NCI-H345 treated with DMSO at 0.1 percent for 48 hours (cell line): ENCODE data around the gene SMC4.
"Not testable (repeated sequence)": the region's sequence is repeated elsewhere in the genome, so short reads cannot be mapped to it uniquely, and the experiment has no call there.

ENCODE experiments used
- DNase-seq: peaks from one replicate; lab custom pipeline; 2025; ENCODE audit not compliant: unreplicated experiment; lab: John Stamatoyannopoulos, UW

Gene SMC4

GRCh38 chr3:160444411-160444810 lies 45.0 kb downstream of the SMC4 start:
- no peak for DNase-seq

GRCh38 chr3:160445854-160446253 lies 46.4 kb downstream of the SMC4 start:
- DNase-seq: no peak

GRCh38 chr3:160446522-160447056 lies 47.1 kb downstream of the SMC4 start:
- no peak for DNase-seq

GRCh38 chr3:160447544-160447943 lies 48.1 kb downstream of the SMC4 start:
- DNase-seq: no peak

GRCh38 chr3:160448845-160449635 lies 49.6 kb downstream of the SMC4 start:
- DNase-seq: no peak

- peak; percentile 73 for DNase-seq
Measured at GRCh38 chr3:160449636-160450598, 50.5 kb downstream of the SMC4 start, which contains the start of gene TRIM59. Gene TRIM59, minus strand, starts transcription at chr3:160449786. Its CDS starts 10,603 bp downstream, at chr3:160439183.

- DNase-seq: no peak
Measured at GRCh38 chr3:160450846-160451245, 51.4 kb downstream of the SMC4 start.

GRCh38 chr3:160451602-160452001 lies 52.2 kb downstream of the SMC4 start:
- no peak for DNase-seq

GRCh38 chr3:160452251-160452650 lies 52.8 kb downstream of the SMC4 start:
- DNase-seq: not testable (repeated sequence)

- DNase-seq: peak; percentile 18
Measured at GRCh38 chr3:160454995-160455394, 55.5 kb downstream of the SMC4 start.

GRCh38 chr3:160455846-160456245 lies 56.4 kb downstream of the SMC4 start:
- no peak for DNase-seq

GRCh38 chr3:160458151-160458550 lies 58.7 kb downstream of the SMC4 start:
- DNase-seq: no peak

GRCh38 chr3:160459450-160459970 lies 60.1 kb downstream of the SMC4 start:
- no peak for DNase-seq

GRCh38 chr3:160460033-160460432 lies 60.6 kb downstream of the SMC4 start:
- DNase-seq: no peak

- DNase-seq: no peak
Measured at GRCh38 chr3:160464321-160464720, 64.9 kb downstream of the SMC4 start.

GRCh38 chr3:160464971-160465370 lies 65.5 kb downstream of the SMC4 start:
- no peak for DNase-seq

GRCh38 chr3:160470181-160470580 lies 70.7 kb downstream of the SMC4 start:
- no peak for DNase-seq

- DNase-seq: no peak
Measured at GRCh38 chr3:160471892-160472291, 72.4 kb downstream of the SMC4 start.

GRCh38 chr3:160472344-160472743 lies 72.9 kb downstream of the SMC4 start:
- no peak for DNase-seq

GRCh38 chr3:160473221-160473620 lies 73.8 kb downstream of the SMC4 start:
- DNase-seq: no peak

GRCh38 chr3:160473978-160474377 lies 74.5 kb downstream of the SMC4 start:
- DNase-seq: no peak
